ENCODE measurements around the gene ARL14EP.

ARL14EP gene

GRCh38 chr11:30342736-30343166 is 19.8 kb downstream of the ARL14EP start:
- H3K4me3 ChIP-seq (ENCODE audit: low read depth, low read length) = peak overlapping the region; percentile 21; the same call in 1 of the 2 replicates
- peak; percentile 96 for DNase-seq (ENCODE audit: low read depth)
- no peak for TF ChIP-seq CTCF (IDR thresholded peaks at IDR 0.05; ENCODE audit: insufficient read depth, low read depth, low read length, missing control alignments)

GRCh38 chr11:30344085-30344484 is 21.2 kb downstream of the ARL14EP start:
- peak overlapping the region; percentile 18 for H3K4me3 ChIP-seq (ENCODE audit: low read depth, low read length)
- DNase-seq (ENCODE audit: low read depth) = peak; percentile 65
- no peak for TF ChIP-seq CTCF (IDR thresholded peaks at IDR 0.05; ENCODE audit: insufficient read depth, low read depth, low read length, missing control alignments)

GRCh38 chr11:30345644-30346043 is 22.7 kb downstream of the ARL14EP start:
- no peak for DNase-seq (ENCODE audit: low read depth)
- TF ChIP-seq CTCF (IDR thresholded peaks at IDR 0.05; ENCODE audit: insufficient read depth, low read depth, low read length, missing control alignments) = no peak
- no peak overlapping the region for H3K4me3 ChIP-seq (ENCODE audit: low read depth, low read length)

GRCh38 chr11:30346068-30346688 is 23.3 kb downstream of the ARL14EP start:
- H3K4me3 ChIP-seq (ENCODE audit: low read depth, low read length) = no peak overlapping the region
- peak; percentile 70 for DNase-seq (ENCODE audit: low read depth)
- TF ChIP-seq CTCF (IDR thresholded peaks at IDR 0.05; ENCODE audit: insufficient read depth, low read depth, low read length, missing control alignments) = peak; percentile 46

- H3K4me3 ChIP-seq (ENCODE audit: low read depth, low read length) = no peak overlapping the region
- DNase-seq (ENCODE audit: low read depth) = no peak
- no peak for TF ChIP-seq CTCF (IDR thresholded peaks at IDR 0.05; ENCODE audit: insufficient read depth, low read depth, low read length, missing control alignments)
Observed at GRCh38 chr11:30348035-30348434, 25.1 kb downstream of the ARL14EP start.

GRCh38 chr11:30349885-30350284 is 27.0 kb downstream of the ARL14EP start:
- no peak for TF ChIP-seq CTCF (IDR thresholded peaks at IDR 0.05; ENCODE audit: insufficient read depth, low read depth, low read length, missing control alignments)
- no peak overlapping the region for H3K4me3 ChIP-seq (ENCODE audit: low read depth, low read length)
- DNase-seq (ENCODE audit: low read depth) = no peak

- no peak for TF ChIP-seq CTCF (IDR thresholded peaks at IDR 0.05; ENCODE audit: insufficient read depth, low read depth, low read length, missing control alignments)
- DNase-seq (ENCODE audit: low read depth) = no peak
- no peak overlapping the region for H3K4me3 ChIP-seq (ENCODE audit: low read depth, low read length)
Observed at GRCh38 chr11:30350384-30350783, 27.5 kb downstream of the ARL14EP start.
